NCI-H2196 treated with DMSO at 0.1 percent for 48 hours (cell line): ENCODE measurements around the gene ADD3.
"Not testable (repeated sequence)": the region's sequence is repeated elsewhere in the genome, so short reads cannot be mapped to it uniquely, and the experiment has no call there.

Source experiments
- DNase-seq: peaks from one replicate; lab custom pipeline; 2025; ENCODE audit not compliant: unreplicated experiment; lab: John Stamatoyannopoulos, UW

The ADD3 gene

DNA sequence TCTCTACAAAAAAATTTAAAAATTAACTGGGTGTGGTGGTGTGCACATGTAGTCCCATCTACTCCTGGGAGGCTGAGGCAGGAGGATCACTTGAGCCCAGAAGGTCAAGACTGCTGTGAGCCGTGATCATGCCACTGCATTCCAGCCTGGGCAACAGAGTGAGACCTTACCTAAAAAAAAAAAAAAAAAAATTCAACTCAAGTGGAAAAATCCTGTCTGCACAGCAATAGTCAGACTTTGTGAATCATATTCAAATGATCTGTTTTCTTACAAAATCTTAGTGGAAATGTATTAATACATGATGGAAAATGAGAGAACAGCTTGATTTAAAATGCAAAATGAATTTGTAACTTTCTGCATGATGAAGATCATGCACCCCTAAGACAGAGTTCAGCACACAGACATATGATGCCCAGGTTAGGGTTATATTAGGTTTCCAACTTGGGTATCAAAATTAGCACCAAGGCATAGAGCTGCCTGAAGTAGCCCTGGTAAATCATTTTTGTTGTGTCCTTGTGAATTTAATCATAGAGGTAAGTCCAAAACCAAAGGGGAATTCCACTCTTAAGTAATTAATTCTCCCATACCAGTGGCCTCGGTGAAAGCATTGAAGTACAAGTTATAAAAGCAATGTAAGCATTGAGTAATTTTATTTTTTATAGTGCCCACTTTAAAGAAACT, 93.8 kb downstream of the ADD3 start:
- no peak for DNase-seq

GRCh38 chr10:110103921-110104461, 96.2 kb downstream of the ADD3 start:
- DNase-seq, result no peak

DNA sequence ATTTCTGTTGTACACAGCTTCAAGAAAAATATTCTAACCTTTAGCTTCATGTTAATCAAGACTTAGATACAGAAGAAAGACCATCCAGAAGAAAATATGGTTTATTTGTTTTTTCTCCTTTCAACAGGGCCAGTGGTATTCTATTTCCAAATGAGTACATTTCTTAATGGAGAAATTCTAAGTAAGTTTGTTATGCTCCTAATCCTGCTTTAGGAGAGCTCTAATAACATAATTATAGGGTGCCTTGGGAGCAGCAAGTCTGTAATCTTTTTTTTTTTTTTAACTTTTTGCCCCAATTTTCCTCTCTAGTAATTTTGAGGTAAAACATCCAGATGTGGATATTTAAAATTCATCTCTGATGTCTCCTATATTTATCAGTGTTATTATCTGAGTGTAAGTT, 98.1 kb downstream of the ADD3 start:
- no peak for DNase-seq

GRCh38 chr10:110107430-110107829, 99.6 kb downstream of the ADD3 start:
- DNase-seq, result no peak

GRCh38 chr10:110107887-110108286, 100.1 kb downstream of the ADD3 start:
- no peak for DNase-seq

DNA sequence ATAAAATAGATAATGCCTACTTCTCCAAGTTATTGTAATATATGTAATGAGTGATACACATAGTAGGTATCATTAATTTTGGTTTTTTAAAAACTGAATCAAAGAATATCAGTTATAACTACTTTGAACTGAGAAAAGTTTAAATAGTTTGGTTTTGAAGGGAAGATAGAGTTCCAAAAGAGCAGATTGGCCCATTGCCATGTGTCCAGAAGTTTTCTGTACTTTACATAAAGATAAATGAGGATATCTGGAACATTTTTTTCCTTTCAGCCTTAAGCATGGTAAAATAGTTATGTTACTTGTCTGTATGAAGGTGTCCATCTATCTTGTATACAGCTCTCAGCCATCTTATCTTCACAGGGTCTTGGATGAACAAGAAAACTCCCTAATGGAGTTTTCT, 101.7 kb downstream of the ADD3 start:
- DNase-seq, result no peak

DNA sequence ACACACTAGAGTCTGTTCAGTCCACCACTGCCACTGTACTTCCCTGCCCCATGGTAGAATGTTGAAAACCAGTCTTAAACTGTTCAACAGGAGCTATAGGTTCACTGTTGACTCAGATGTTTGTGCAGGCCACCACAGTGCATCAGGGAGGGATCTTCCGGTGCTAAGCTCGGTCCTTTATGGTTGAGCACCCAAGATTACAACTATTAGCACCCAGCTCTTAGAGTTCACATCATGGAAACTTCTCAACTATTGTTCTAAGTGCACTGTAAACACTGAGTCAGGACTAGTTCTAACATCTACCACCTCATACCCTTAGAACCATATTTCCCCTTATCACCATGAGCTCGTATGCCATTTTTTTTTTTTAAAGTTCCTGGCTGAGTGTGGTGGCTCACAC, 102.6 kb downstream of the ADD3 start:
- DNase-seq, result no peak

- DNase-seq, result no peak
Observed at GRCh38 chr10:110113670-110114337, 106.0 kb downstream of the ADD3 start.

DNA sequence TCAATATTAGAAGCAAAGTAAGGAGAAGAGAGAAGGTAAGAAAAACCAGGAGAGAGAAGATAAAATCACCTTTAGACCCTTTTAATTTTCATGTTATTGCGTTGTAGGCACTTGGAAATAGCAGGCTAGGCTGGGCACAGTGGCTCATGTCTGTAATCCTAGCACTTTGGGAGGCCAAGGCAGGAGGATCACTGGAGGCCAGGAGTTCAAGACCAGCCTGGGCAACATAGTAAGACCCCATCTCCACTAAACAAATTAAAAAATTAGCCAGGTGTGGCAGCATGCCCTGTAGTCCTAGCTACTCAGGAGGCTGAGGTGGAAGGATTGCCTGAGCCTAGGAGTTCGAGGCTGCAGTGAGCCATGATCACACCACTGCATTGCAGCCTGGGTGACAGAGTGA, 106.9 kb downstream of the ADD3 start:
- DNase-seq, result not testable (repeated sequence)

DNA sequence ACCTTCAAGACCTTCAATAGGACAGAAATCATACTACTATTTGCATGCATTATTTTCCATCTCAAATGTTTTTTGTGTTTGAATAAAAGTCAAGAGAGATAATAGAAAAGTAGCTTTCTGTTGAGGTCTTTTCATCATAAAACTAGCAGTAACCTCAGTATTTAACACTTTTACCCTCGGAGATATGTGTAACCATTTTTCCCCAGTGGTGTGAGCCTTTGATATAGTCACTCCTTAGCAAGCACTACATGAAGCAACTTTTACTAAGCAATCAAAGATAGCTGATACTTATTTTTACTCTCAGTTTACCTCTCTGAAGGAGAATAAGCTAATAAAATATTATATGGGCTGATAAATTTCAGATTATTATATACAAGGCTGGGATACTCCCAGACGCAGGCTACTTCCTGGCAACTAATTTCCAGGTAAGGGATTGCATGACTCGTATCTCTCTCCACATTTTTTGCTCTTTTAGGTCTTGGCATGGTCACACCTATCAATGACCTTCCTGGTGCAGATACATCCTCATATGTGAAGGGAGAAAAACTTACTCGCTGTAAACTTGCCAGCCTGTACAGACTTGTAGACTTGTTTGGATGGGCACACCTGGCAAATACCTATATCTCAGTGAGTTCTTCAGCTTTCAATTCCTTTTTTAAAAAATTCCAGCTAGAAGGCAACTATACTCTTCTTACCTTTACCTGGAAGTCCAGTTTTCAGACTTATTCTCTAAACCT, 108.2 kb downstream of the ADD3 start:
- DNase-seq, result no peak

- no peak for DNase-seq
Observed at GRCh38 chr10:110118891-110119621, 111.3 kb downstream of the ADD3 start.

DNA sequence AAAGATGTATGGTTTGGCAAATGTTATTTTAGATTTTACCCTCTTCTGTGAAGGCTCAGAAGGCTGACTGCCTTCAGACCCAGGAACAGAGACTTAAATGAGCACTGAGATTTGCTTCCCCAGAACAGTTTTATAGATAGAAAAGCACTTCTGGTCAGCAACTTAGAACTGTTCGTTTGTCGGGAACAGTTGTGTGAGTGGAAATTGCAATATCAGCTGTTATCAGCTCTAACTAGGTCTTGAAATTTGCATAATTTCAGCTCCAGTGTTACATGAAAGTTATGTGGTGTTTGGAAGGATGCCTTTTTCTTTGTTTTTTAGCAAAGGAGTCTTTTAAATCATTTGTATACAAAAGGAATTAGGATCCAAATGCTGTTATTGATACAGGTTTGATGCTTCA, 115.8 kb downstream of the ADD3 start:
- DNase-seq, result no peak

DNA sequence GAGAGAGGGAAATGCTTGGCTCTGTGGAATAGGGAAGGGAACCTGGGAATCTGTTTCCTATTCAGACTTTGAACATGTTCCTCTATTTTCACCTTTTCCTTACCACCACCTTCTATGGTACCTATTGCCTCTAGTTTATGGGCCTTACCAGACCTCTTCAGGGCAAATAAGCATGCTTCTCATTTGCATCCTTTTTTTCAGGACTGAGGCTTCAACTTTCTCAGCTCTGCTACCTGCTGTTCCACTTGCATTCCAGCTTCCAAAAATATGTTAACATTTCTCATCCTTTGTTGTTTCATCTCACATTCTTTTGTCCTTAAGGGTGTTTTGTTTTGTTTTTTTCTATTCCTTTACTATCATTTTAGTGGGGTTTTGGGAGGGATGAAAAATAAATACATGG, 121.7 kb downstream of the ADD3 start:
- DNase-seq, result no peak

GRCh38 chr10:110134917-110135316, 127.1 kb downstream of the ADD3 start:
- DNase-seq, result no peak

- DNase-seq, result not testable (repeated sequence)
Observed at GRCh38 chr10:110135836-110136235, 128.1 kb downstream of the ADD3 start.

GRCh38 chr10:110137142-110137545, 129.4 kb downstream of the ADD3 start:
- peak; percentile 12 for DNase-seq

- peak; percentile 13 for DNase-seq
Observed at GRCh38 chr10:110138197-110138812, 130.5 kb downstream of the ADD3 start.

GRCh38 chr10:110141185-110141584, 133.4 kb downstream of the ADD3 start:
- no peak for DNase-seq

DNA sequence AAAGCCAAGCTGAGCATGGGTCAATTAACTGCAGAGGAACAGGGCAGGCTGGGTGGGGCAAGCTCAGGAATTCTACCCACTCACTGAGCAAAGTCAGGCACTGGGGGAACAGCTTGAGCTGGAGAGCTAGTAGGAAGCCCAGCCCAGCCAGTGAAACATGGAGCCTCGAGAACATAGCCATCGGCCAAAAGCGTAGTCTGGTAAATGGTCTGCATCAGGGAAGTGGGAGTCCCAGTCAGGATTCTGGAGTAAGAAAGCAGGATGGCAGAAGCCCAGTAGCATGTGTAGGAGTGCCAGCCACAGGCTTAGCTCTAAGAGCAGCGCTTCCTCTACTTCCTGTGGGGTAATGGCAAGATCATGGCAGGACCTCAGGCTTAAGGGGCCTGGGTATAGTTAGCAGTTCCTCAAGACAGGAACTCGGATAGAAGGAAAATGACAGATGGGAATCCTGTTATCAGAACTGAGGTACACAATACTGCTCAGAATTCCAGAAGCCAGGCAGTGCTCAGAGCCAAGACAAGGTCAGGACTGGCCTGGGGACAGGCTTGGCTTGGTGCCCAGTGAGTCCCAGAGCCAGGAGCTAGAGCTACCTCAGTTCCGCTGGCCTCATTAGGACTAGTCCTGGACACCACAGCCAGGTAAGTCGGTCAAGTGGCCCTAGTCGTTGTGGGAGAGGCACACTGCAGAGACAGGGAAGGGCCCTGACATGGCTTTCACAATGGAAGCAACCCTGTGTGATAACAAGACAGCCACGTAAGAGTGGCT, 134.3 kb downstream of the ADD3 start:
- DNase-seq, result no peak

- no peak for DNase-seq
Observed at GRCh38 chr10:110142965-110143364, 135.2 kb downstream of the ADD3 start.
